Germinal center (tissue), 1 donor: ENCODE data around the gene POLR3B.
"Not testable (repeated sequence)": the region's sequence is repeated elsewhere in the genome, so short reads cannot be mapped to it uniquely, and the experiment has no call there.

ENCODE experiments used
- DNase-seq: peaks from one replicate; pipeline ENCODE4 v3.0.0; 2012; ENCODE audit warnings: mixed read lengths, low spot score

The POLR3B gene

DNA sequence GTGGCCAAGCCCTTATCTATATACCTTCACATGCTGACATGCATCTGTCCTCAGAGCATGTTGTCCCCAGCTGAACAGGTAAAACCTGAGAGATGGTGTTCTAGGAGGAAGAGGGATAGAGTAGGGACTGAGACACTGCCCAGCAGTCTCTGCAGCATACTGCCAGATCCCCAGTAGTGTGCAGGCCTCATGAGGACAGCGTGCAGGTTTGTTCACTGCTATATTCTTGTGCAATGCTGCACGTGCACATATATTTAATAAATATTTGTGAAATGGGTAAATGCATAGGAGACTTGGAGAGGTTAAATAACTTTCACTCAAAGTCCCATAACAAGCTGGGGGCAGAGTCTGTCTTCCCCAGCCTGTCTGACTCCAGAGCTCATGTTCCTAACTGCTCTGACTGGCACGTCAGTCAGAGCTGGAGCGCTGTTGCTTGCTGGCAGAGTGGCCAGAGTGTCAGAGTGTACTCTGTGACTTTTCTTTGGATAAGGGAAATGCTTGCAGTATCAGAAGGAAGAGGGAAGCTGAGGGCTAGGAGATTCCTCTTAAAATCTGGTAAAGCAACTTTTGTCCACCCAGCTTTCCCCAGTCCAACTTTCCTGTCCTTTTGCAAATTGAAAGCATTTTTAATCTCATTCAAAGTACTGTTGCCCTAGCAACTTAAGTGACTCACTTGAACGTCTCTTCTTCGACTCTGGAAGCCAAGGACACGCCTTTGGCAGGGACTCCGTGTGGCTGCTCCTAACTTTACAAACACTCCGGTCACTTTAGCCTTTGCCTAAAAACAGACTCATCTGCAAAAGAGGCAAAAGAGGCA lies 14.9 kb upstream of the POLR3B start:
- no peak for DNase-seq

DNA sequence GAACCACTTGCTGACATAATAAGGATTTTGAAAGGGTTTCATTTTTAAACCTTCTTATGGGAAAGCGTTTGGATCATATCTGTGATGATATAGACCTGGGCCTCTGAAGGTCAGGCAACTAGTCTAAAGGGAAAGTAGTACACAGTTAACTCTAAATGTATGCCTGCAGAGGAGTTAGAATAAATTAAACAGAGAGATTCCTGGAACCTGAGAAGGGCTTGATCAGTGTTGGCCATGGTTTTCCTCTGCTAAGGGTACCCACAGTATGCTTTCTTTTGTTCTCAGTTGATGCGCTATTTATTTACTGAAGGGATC lies 14.4 kb upstream of the POLR3B start:
- no peak for DNase-seq

DNA sequence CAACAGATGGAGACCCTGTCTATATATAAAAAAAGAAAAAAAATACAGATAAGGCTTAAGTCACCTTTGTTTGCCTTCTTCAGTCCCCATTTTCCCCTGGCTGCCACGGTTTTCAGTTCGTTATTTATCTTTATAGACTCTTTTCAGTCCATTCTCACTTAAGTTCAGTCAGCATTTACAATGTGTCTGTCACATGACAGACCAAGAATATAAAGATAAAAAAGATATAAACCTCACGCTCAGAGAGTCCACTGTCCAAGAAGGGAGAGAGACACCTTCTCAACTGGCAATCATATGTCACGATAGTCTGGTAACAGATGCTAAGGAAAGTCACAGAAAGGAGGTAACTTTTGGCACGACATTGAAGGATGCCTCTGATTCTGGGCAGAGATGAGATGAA lies 13.4 kb upstream of the POLR3B start:
- no peak for DNase-seq

DNA sequence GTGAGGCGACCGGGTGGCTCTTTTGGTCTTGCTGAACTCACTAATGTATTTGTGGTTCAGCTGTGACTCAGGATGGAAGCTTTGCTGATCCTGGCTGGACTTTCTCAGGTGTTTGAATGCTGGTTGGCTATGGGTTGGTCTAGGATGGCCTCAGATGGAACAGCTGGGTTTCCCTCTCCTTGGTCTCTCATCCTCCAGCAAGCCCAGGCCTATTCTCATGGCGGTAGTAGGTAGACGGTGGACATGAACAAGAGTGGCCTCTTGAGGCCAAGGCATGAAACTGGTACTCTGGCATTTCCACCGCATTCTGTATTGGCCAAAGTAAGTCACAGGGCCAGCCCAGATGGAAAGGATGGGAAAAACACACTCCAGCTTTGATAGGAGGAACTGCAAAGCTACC lies 11.8 kb upstream of the POLR3B start:
- DNase-seq, result no peak

DNA sequence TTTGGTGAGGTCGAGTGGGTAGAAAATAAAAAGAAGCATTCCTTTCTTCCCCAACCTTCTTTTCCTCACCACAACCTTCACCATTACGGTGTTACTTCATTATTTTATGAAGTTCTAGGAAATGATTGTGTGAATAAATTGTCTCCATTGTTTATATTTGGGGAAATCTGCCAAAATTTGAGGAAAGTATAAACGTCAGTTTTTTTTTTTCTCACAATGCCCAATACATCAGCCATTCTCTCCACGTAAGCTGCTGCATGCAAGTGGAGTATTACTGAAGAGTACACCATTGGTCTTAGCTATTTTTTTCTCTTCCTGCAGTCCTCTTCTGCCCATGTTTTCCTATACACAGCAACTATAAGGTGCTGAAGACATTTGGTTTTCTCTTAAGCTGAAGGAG lies 9.1 kb upstream of the POLR3B start:
- DNase-seq, result no peak

DNA sequence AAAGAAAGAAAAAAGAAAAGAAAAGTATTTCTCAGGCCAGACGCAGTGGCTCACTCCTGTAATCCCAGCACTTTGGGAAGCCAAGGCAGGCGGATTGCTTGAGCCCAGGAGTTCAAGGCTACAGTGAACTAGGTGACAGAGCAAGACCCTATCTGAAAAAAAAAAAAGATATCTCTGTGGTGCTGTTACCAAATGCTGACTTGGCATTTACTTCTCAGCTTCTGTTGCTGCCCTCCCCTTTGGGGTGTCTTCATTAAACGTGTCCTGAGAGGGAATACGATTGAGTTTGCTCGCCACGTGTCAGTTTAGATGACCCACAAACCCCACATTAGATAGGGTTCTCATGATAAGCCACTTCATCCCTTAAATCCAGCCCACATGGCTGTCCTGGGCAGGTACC lies 4.4 kb upstream of the POLR3B start:
- no peak for DNase-seq

DNA sequence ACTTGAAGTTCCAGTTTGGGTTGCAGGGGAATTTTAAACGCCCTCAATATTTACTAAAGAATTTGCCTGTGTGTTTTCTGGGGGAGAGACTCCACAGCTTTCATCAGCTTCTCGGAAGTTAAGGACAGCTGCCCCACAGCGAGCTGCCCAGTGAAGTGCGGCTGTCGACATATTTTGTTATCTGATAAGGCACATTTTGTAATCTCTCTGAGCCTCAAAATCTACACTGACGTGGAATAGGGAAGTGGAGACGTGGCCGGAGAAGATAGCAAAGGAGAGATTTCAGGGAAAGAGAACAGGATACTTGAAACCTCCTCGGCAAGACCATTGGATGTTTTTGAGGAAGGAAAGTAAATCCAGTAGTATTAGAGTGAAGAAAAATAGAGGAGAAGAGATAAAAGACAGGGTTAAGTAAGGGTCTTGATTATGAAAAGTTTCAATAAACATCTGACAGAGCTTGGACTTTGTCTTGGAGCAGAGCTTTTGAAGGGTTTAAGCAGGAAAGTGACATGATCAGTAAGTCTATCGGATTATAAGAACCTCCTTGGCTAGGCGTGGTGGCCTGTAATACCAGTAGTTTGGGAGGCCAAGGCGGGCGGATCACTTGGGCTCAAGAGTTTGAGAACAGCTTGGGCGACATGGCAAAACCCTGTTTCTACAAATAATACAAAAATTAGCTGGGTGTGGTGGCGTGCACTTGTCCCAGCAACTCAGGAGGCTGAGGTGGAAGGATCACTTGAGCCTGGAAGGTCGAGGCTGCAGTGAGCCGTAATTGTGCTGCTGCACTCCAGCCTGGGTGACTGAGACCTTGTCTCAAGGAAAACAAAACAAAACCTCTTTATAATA lies 1.1 kb downstream of the POLR3B start:
- no peak for DNase-seq

DNA sequence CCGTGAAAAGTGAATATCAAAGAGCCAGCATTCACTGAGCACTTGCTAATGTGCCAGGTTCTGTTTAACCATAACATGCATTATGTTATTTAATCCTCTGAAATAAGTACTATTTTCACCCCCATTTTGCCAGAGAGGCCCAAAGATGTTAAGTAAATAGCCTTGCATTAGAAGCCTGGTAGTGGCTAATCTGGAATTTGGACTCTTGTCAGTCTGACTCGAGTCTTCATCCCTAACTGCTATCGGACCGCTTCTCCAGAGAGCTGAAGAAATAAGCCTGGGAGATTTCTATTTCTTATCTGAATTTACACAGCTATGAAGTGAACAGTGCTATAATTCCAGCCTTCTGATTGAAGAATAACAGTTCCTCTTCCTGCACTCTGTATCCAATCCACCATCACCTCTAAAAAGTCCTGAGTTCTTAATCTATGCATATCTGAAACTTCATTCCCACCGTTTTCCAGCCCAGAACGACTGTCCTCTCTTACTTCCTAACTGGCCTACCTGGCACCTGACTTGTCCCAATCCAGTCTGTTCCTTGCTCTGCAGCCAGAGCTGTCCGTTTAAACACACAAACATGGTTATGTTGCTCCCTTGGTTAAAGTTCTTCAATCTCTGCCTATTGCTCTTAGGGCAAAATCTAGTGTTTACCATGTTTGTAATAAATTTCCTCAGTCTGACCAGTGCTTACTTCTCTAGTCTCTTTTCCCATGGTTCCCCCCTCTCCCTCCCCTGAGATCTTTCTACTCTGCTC lies 2.3 kb downstream of the POLR3B start:
- no peak for DNase-seq

DNA sequence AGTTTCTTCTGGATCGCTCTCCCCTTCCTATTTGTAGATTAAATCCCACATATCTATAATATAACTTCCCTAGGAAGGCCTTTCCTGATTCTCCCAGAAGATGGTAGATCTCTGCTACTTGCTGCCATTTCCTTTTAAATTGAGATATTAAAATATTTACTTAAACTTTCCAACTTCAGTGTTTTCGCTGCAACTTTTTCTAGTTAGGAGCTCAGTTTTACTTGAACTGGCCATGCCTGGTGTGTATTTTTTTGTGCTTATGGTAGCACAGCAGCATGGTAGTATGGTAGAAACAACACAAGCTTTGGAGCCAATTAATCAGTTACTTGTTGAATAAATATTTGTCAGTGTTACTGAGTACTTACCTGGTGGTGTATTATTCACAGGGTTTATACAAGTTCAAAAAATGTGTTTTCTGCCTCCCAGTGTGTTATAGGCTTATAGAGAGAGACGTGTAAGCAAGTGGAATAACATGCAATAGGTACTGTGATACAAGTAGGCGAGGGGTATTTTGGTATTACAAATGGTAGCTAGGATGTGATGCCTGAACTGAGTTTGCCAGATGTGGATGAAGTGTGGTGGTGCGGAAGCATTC lies 2.9 kb downstream of the POLR3B start:
- DNase-seq, result no peak

DNA sequence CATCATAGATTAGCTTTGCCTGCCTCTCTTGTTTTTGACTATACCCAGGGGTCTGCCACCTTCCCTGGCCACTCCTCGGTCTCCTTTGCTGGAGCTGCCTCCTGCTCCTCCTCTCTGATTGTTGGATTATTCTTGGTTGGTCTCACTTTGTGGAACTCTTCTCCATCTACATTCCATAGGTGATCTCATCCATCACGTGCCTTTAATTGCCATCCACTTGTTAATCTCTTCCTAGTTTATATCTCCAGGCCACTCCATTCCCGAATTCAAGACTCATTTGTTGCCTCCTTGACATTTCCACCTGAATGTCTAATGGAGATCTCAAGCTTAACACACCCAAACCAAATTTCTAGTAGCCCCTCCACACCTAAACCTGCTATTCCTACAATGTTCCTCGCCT lies 5.4 kb downstream of the POLR3B start:
- no peak for DNase-seq

DNA sequence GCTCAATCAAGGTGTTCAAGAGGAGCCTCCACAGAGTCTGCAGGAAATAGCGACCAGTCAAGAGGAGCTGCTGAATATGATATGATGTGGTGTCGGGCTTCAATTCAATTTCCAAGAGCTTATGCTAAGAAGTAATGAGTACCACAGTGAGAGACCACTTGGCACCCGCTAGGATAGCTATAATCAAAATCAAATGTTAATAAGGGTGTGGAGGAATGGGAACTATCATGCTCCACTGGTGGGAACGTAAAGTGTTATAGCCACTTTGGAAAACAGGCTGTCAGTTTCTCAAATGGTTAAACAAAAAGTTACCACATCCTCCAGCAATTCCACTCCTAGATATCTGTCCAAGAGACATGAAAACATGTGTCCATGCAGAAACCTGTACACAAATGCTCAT lies 6.7 kb downstream of the POLR3B start:
- DNase-seq, result no peak

DNA sequence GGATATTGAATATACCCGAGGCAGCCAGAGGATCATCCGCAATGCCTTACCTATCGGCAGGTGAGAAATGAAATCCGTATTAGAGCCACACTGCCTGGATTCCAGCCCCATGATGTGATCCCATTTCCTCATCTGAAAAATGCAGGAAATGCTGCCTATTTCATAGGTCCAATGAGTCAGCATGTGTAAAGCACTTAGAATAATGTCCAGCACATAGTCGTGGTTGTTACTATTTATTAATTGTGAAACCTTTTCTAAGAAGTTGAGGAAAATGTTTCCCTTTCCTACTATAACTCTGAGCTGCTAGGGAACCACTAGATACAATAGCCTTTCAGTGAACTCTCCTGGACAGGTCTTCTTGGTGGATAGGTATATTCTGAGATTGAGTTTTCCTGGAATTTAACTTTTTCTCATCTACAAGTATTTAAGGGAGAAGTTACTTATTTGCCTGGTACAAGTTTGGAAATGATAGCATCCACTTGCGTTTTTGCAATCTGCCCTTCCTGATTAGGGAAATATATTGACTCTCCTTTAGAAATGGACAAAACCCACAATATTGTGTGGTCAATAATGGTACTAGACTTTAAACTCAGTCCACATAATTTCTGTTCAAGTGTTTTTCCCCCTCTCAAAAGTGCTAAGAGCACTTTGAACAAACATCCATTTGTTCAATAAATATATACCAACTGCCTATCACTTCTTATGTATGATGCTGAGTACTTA lies 12.2 kb downstream of the POLR3B start:
- DNase-seq, result no peak

DNA sequence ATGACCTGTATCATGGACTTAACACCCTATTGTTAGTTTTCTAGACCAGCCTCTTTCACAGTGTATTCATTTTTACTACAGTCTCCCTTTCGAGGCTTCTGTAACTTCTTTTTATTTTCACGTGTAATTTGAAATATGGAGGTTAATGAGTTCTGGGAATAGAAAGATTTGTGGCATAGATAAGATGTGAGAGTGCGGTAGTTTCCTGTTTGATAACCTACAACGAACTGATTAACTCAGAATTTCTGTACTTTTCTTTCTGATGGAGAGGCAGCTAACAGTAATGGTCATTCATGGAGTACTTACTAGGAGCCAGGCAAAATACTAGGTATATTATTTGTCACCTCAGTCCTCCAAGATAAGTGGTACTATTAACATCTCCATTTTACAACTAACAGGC lies 21.2 kb downstream of the POLR3B start:
- DNase-seq, result no peak

DNA sequence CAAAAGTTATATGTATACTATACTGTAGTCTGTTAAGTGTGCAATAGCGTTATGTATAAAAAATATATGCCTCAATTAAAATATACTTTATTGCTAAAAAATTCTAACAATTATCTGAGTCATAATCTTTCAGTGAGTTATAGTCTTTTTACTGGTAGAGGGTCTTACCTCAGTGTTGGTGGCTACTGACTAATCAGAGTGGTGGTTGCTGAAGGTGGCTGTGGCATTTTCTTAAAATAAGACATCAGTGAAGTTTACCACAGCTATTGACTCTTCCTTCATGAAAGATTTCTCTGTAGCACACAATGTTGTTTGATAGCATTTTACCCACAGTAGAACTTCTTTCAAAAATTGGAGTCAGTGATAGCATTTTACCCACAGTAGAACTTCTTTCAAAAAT lies 23.4 kb downstream of the POLR3B start:
- DNase-seq, result no peak

DNA sequence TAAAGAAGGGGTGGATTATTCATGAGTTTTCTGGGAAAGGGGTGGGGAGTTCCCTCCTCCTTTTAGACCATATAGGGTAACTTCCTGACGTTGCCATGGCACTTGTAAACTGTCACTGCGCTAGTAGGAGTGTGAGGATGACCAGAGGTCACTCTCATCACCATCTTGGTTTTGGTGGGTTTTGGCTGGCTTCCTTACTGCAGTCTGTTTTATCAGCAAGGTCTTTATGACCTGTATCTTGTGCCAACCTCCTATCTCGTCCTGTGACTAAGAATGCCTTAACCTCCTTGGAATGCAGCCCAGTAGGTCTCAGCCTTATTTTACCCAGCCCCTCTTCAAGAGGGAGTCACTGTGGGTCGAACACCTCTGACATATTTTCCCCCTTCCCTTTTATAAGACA lies 24.3 kb downstream of the POLR3B start:
- DNase-seq, result not testable (repeated sequence)

DNA sequence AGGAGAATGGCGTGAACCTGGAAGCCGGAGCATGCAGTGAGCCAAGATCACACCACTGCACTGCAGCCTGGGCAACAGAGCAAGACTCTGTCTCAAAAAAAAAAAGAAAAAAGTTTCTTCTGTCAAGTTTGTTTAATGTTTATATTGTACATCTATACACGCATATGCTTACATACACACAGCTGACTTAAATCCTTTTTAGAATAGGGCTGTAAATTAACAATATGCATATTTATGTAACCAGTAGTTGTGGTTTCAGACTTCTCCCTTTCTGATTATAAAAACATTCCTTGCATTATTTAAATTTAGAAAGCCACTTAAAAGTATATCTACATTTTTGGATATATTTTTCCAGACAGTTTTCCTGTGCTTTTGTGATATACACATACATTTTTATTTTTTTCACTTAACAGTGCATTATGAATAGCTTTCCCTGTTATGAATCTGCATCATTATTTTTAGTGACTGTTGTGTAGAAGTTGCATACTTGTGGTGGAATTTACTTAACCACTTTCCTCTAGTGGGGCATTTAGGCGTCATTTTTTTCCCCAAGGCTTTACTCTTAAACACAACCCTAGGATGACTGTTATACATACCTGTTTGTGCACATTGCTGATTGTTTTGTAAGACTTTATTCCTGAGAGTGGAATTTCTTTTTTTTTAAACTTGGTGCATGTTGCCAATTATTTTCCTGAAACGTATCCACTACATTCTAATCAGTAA lies 29.4 kb downstream of the POLR3B start:
- no peak for DNase-seq

DNA sequence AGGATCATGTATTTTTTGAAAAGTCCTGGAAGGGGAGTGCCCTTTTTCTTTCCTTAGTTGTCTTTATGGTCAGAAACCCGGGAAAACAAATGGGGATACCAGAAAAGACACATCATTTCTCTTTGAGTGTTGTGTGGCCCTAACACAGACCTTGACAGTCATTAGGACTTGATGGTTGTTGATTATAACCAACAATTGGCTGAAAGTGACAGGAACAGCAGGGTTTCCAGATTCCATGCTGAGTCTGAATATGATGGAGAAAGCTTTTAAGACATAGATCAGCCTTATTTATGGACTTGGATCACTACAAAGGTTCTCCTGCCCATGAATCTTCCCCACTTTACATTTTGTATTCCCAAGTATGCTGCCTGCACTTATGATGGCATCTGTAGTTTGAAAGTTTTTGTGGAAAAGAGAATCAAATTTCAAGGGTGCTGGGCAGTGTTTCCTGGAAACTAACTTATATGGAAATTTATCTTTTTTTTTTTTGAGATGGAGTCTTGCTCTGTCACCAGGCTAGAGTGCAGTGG lies 30.4 kb downstream of the POLR3B start:
- no peak for DNase-seq

DNA sequence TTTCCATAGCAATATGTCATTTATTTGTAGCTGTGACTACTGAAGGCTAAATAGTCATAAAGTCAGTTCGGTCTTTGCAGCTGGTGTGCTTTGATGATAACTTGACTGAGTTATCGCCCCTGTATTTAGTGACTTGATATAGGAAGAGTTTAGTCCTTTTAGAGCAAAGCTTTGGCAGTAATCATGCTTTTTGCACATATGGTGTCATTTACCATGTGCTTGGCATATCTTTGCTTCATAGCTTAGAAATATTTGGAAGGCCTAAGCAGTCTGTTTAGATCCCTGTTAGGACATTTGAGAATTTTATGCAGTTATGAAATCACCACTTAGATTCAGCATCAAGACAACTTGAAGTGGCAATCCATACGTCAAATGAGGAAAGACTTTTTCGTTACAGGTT lies 31.6 kb downstream of the POLR3B start:
- no peak for DNase-seq

DNA sequence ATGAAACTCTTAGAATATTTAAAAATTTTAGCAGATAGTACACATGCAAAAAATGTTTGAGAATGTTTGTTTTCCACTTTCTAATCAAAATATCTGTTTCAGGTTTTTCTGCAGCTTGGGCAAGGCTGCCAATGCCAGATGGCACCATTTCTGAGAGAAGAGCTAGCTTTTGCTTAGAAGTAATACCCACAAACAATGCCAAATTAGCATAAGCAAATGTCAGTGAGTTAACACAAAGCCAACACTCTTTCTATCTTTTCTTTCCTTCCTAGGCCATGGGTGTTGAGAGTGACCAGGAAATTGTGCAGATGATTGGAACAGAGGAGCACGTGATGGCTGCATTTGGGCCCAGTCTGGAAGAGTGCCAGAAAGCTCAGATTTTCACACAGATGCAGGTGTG lies 35.2 kb downstream of the POLR3B start:
- DNase-seq, result no peak

DNA sequence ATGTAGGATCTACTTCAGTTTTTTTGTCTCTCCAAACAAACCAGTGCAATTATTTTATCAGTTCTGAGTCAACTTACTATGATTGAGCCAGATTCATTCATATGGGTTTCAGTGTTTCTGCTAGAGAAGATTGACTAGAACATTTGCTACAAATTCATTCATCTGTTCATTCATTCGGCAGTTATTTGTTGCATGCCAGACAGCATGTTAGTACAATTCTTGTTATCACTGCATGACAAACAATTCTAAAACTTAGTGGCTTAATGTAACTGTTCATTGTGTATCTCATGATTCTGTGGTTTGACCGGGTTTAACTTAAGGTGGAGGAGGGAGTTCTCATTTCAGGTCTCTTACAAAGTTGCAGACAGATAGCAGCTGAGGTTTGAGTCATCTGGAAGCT lies 52.3 kb downstream of the POLR3B start:
- no peak for DNase-seq

DNA sequence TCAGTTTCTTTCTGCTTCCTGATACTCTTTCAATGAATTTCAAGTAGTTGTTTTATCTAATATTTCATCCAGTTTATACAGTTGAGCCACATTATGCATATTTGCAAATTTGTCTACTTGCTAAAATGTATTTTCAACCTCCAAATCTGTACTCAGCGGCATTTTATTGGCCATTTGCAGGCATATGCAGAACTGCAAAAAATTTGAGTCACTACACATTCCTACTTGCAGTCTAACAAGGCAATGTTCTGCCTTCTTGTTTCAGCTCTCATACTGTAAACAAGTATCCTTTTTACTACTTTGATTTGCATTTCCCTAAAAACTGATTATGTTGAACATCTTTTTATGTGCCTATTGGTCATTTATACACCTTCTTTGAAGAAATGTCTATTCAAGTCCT lies 55.0 kb downstream of the POLR3B start:
- no peak for DNase-seq
